GM23338 (cell line): ENCODE measurements around the gene SLC26A4. TPM values are rescaled to one million over a fixed set of nuclear protein-coding genes. Genes with fewer than 3 reads are reported as not detected.

Experiments used
- ATAC-seq: fragments of 200-7000 bp; cut with Tn5 transposase; 3 replicates; pipeline ENCODE4 v1.9.1; 2020
- DNase-seq: peaks from one replicate; pipeline ENCODE4 v3.0.0-alpha.2; 2015; ENCODE audit warnings: low spot score
- H2AFZ ChIP-seq: fragments of 200-600 bp; sonication (generic); 2 replicates; pipeline ENCODE4 v1.8.0; 2016; ENCODE audit warnings: antibody characterized with exemption, mild to moderate bottlenecking, moderate library complexity
- H3F3A ChIP-seq: fragments of 200-600 bp; sonication (generic); replicated peaks from 2 replicates; pipeline ENCODE4 v1.8.0; 2017; ENCODE audit warnings: antibody characterized with exemption, mixed run types, low read depth
- H3K27ac ChIP-seq: fragments of 200-600 bp; sonication (generic); 2 replicates; pipeline ENCODE4 v1.6.1; 2016; ENCODE audit warnings: low read depth
- H3K27me3 ChIP-seq: fragments of 200-600 bp; sonication (generic); 2 replicates; pipeline ENCODE4 v1.8.0; 2016; ENCODE audit warnings: mild to moderate bottlenecking, mixed run types, moderate library complexity; ENCODE audit not compliant: insufficient read depth
- H3K36me3 ChIP-seq: fragments of 200-600 bp; sonication (generic); 2 replicates; pipeline ENCODE4 v1.8.0; 2016; ENCODE audit warnings: mild to moderate bottlenecking; ENCODE audit not compliant: insufficient read depth
- H3K4me1 ChIP-seq: fragments of 200-600 bp; sonication (generic); 2 replicates; pipeline ENCODE4 v1.8.0; 2016; ENCODE audit warnings: mild to moderate bottlenecking, moderate library complexity; ENCODE audit not compliant: insufficient read depth
- H3K4me2 ChIP-seq: fragments of 200-600 bp; sonication (generic); 2 replicates; pipeline ENCODE4 v1.7.1; 2017; ENCODE audit warnings: mixed run types
- H3K4me3 ChIP-seq: fragments of 200-600 bp; sonication (generic); 2 replicates; pipeline ENCODE4 v1.6.1; 2016; ENCODE audit warnings: mixed run types
- H3K79me2 ChIP-seq: fragments of 200-600 bp; sonication (generic); replicated peaks from 2 replicates; pipeline ENCODE4 v1.8.0; 2017; ENCODE audit warnings: mild to moderate bottlenecking; ENCODE audit not compliant: insufficient read depth
- H3K9me2 ChIP-seq: fragments of 200-600 bp; sonication (generic); 2 replicates; pipeline ENCODE4 v1.8.0; 2017; ENCODE audit not compliant: insufficient read depth
- H4K20me1 ChIP-seq: fragments of 200-600 bp; sonication (generic); replicated peaks from 2 replicates; pipeline ENCODE4 v1.8.0; 2017; ENCODE audit warnings: mild to moderate bottlenecking; ENCODE audit not compliant: insufficient read depth
- H3K27ac Mint-ChIP-seq: 2 replicates; pipeline ENCODE4 v1.8.0; 2020; ENCODE audit warnings: inconsistent platforms, mild to moderate bottlenecking, moderate library complexity, mixed read lengths
- H3K27me3 Mint-ChIP-seq: 3 replicates; pipeline ENCODE4 v1.8.0; 2022; ENCODE audit warnings: low read depth, mild to moderate bottlenecking, moderate library complexity, mixed read lengths, inconsistent platforms; ENCODE audit not compliant: insufficient read depth, poor library complexity
- H3K36me3 Mint-ChIP-seq: 3 replicates; pipeline ENCODE4 v1.8.0; 2021; ENCODE audit warnings: low read depth, mild to moderate bottlenecking, inconsistent platforms, moderate library complexity, mixed read lengths
- H3K4me1 Mint-ChIP-seq: 3 replicates; pipeline ENCODE4 v1.8.0; 2020; ENCODE audit warnings: mild to moderate bottlenecking, inconsistent platforms, mixed read lengths
- H3K4me3 Mint-ChIP-seq: 3 replicates; pipeline ENCODE4 v1.8.0; 2021; ENCODE audit warnings: moderate library complexity, mild to moderate bottlenecking, inconsistent platforms, mixed read lengths
- H3K9me3 Mint-ChIP-seq: 3 replicates; pipeline ENCODE4 v1.8.0; 2020; ENCODE audit warnings: moderate library complexity, mild to moderate bottlenecking, inconsistent platforms, mixed read lengths
- CREB1 ChIP-seq: fragments of 250-450 bp; sonication (Bioruptor Pico); IDR thresholded peaks from 2 replicates; pipeline ENCODE4 v1.5.0; 2020; ENCODE audit warnings: low read depth, mild to moderate bottlenecking, moderate library complexity
- EZH2phosphoT487 ChIP-seq: fragments of 200-600 bp; sonication (generic); IDR thresholded peaks from one replicate; pipeline ENCODE4 v1.8.1; 2018; ENCODE audit warnings: antibody characterized with exemption; ENCODE audit not compliant: unreplicated experiment
- JUNB ChIP-seq: IDR thresholded peaks from one replicate; pipeline ENCODE4 v1.6.1; 2016; ENCODE audit warnings: antibody characterized with exemption; ENCODE audit not compliant: unreplicated experiment
- POLR2AphosphoS5 ChIP-seq: IDR thresholded peaks from 2 replicates; pipeline ENCODE4 v1.6.1; 2016; ENCODE audit warnings: antibody characterized with exemption, low read depth
- STAT1 ChIP-seq: IDR thresholded peaks from one replicate; pipeline ENCODE4 v1.6.1; 2016; ENCODE audit warnings: antibody characterized with exemption; ENCODE audit not compliant: unreplicated experiment
- ZNF114 ChIP-seq: fragments of 250-450 bp; sonication (Bioruptor Pico); IDR thresholded peaks from 2 replicates; pipeline ENCODE4 v1.5.0; 2020; ENCODE audit warnings: mild to moderate bottlenecking, moderate library complexity
- polyA plus RNA-seq: library from polyadenylated mRNA; unstranded; fragments of >200 nt; fragmentation: Nextera tagmentation; extraction: Ambion mirVana; gene quantifications from 2 replicates; pipeline ENCODE4 v1.2.1, GENCODE V29; 2016
- total RNA-seq: library from RNA; depleted of rRNA; stranded (reverse); fragments of >200 nt; shearing (Covaris generic); gene quantifications from 2 replicates; pipeline ENCODE4 v1.2.3, GENCODE V29; 2014
- TF ChIP-seq, protein P1 (sequence below), 2 experiments: fragments of 200-600 bp in 1 of 2; sonication (generic) in 1 of 2; conservative IDR thresholded peaks; 2 replicates each; pipeline versions ENCODE4 v1.5.1 to v1.6.1; 2016 to 2017; ENCODE audit warnings: antibody characterized with exemption in 2 of 2, low read depth in 2 of 2, mild to moderate bottlenecking in 2 of 2, moderate library complexity in 1 of 2
- TF ChIP-seq, protein P2 (sequence below): IDR thresholded peaks from 2 replicates; pipeline ENCODE4 v1.6.1; 2016; ENCODE audit warnings: antibody characterized with exemption

Gene SLC26A4
- total and polyA plus RNA-seq, 2 experiments from 2014 or later: 0.07 TPM; not detected in 1

DNA sequence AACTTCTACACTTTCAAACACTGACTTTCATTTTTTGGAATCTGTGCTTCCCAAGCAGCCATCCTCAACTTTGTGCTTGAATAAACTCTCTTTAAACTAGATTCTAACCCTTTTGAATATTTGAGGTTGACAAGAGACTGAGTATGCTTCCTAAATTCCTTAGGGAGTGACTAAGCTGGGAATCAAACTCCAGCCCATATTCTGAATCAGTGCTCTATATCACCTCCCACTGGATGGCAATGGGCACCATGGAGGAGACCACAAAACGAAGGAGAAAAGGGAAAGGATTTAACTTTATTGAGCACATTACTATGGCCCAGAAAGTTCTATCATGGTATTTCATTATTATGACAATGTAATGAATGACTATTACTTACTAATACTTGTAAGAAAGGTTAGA is 17.2 kb upstream of the SLC26A4 start:
- no peak overlapping the region for H3K4me2 ChIP-seq
- no peak overlapping the region for H3K27ac Mint-ChIP-seq
- no peak overlapping the region for H3K27ac ChIP-seq
- DNase-seq (peak; percentile 48), ATAC-seq (peak; percentile 76)
- H3K4me1 ChIP-seq: 0 out of 2 replicates have a peak, but pooled peaks cover 6% of the 10 kb centered on the region
- no peaks in the 10 kb centered on the region for H4K20me1 ChIP-seq
- no peaks in the 10 kb centered on the region for H3K36me3 ChIP-seq
- H3K27me3 ChIP-seq: no peaks in the 10 kb centered on the region
- no peak overlapping the region for H2AFZ ChIP-seq
- H3K4me1 Mint-ChIP-seq: peaks cover 1% of the 10 kb centered on the region; the same call in 1 of the 3 replicates
- H3K4me3 Mint-ChIP-seq: no peak overlapping the region
- no peaks in the 10 kb centered on the region for H3F3A ChIP-seq
- TF ChIP-seq POLR2AphosphoS5 (no peak), EZH2phosphoT487 (no peak), ZNF114 (no peak)
- TF ChIP-seq, protein P1, sequence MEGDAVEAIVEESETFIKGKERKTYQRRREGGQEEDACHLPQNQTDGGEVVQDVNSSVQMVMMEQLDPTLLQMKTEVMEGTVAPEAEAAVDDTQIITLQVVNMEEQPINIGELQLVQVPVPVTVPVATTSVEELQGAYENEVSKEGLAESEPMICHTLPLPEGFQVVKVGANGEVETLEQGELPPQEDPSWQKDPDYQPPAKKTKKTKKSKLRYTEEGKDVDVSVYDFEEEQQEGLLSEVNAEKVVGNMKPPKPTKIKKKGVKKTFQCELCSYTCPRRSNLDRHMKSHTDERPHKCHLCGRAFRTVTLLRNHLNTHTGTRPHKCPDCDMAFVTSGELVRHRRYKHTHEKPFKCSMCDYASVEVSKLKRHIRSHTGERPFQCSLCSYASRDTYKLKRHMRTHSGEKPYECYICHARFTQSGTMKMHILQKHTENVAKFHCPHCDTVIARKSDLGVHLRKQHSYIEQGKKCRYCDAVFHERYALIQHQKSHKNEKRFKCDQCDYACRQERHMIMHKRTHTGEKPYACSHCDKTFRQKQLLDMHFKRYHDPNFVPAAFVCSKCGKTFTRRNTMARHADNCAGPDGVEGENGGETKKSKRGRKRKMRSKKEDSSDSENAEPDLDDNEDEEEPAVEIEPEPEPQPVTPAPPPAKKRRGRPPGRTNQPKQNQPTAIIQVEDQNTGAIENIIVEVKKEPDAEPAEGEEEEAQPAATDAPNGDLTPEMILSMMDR (conservative IDR thresholded peaks at IDR 0.05; ENCODE audit: low read depth in 2 of 2): peak; percentile 56 to 61
- TF ChIP-seq, protein P2, sequence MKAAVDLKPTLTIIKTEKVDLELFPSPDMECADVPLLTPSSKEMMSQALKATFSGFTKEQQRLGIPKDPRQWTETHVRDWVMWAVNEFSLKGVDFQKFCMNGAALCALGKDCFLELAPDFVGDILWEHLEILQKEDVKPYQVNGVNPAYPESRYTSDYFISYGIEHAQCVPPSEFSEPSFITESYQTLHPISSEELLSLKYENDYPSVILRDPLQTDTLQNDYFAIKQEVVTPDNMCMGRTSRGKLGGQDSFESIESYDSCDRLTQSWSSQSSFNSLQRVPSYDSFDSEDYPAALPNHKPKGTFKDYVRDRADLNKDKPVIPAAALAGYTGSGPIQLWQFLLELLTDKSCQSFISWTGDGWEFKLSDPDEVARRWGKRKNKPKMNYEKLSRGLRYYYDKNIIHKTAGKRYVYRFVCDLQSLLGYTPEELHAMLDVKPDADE: no peak
- no peak overlapping the region for H3K4me3 ChIP-seq
- H3K36me3 Mint-ChIP-seq: no peaks in the 10 kb centered on the region
- peaks cover under 1% of the 10 kb centered on the region for H3K27me3 Mint-ChIP-seq
- H3K9me2 ChIP-seq: no peaks in the 10 kb centered on the region
- peaks cover 3% of the 10 kb centered on the region; the same call in 1 of the 3 replicates for H3K9me3 Mint-ChIP-seq
- no peaks in the 10 kb centered on the region for H3K79me2 ChIP-seq

DNA sequence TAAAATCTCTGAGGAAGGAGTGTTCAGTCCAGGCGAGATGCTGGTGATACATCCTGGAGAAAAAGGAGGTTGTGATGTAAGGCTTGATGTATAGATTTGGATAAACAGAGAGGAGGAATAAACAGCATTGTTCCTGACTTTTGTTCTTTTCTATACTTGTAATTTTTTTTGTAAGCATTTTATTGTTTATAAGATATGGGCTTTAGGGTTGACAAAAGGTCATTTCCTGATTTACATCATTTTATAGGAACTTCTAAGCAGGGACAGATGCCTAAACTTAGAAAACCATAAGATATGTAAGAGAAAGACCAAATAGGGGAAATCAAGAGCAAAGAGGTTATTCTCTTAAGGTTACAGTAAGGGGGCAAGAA is 16.7 kb upstream of the SLC26A4 start:
- H3K36me3 Mint-ChIP-seq: no peaks in the 10 kb centered on the region
- Histone ChIP-seq H3K79me2 (no peaks in the 10 kb centered on the region), H3K9me2 (no peaks in the 10 kb centered on the region), H3F3A (no peaks in the 10 kb centered on the region), H4K20me1 (no peaks in the 10 kb centered on the region), H3K27me3 (no peaks in the 10 kb centered on the region), H3K4me2 (no peak overlapping the region), H3K27ac (no peak overlapping the region), H3K36me3 (no peaks in the 10 kb centered on the region), H3K4me3 (no peak overlapping the region), H3K4me1 (0 out of 2 replicates have a peak, but pooled peaks cover under 1% of the 10 kb centered on the region), H2AFZ (no peak overlapping the region)
- H3K9me3 Mint-ChIP-seq: peaks cover 3% of the 10 kb centered on the region; the same call in 1 of the 3 replicates
- H3K27me3 Mint-ChIP-seq: no peaks in the 10 kb centered on the region
- H3K4me1 Mint-ChIP-seq: no peaks in the 10 kb centered on the region
- ATAC-seq (no peak), DNase-seq (no peak)
- no peak overlapping the region for H3K27ac Mint-ChIP-seq
- no peak overlapping the region for H3K4me3 Mint-ChIP-seq
- no peak for TF ChIP-seq CREB1 (CRISPR knock-in tag)

DNA sequence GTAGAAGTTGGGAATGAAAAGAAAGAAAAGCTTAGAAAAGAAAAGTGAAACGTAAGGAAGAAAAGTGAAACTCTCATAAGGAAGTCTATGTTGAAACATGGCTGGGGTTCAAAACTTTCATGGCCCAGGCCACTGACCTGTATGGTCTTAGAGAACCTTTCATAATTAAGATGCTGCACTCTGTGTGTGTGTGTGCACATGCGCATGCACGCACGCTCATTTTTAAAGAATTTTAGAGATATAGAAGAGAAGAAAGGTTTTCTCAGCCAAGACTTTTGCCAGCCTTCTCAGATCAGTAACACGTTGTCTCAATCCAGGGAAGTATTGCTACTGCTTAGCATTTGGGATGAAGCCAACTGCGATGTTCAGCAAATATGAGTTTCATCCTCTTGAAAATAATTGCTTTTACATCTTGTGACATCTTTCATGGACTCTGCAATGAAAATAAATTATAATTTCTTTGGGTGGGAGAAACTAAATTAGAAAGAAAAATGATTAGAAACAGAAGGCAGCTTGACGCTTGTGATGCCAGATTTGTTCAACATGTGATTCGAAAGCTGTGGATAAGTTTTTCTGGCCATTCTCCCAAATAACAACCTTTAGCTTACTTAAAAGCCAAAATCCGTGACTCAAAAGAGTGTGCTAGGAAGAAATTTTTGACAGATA is 16.2 kb upstream of the SLC26A4 start:
- no peak for ATAC-seq
- Histone ChIP-seq H3K9me2 (no peaks in the 10 kb centered on the region; the same call in 1 of the 2 replicates), H3K79me2 (no peaks in the 10 kb centered on the region), H3K36me3 (no peaks in the 10 kb centered on the region), H3F3A (no peaks in the 10 kb centered on the region), H2AFZ (no peak overlapping the region), H3K4me3 (no peak overlapping the region), H3K27ac (no peak overlapping the region), H3K27me3 (no peaks in the 10 kb centered on the region), H4K20me1 (no peaks in the 10 kb centered on the region), H3K4me1 (no peaks in the 10 kb centered on the region), H3K4me2 (no peak overlapping the region)
- TF ChIP-seq ZNF114: no peak
- no peak for TF ChIP-seq STAT1
- TF ChIP-seq, protein P1 (conservative IDR thresholded peaks at IDR 0.05; ENCODE audit: low read depth in 2 of 2): no peak
- TF ChIP-seq, protein P2: no peak
- no peak for TF ChIP-seq JUNB
- TF ChIP-seq CREB1 (CRISPR knock-in tag): no peak
- no peak for TF ChIP-seq POLR2AphosphoS5
- no peak for TF ChIP-seq EZH2phosphoT487
- Mint-ChIP-seq H3K4me1 (no peaks in the 10 kb centered on the region), H3K27ac (no peak overlapping the region), H3K4me3 (no peak overlapping the region), H3K27me3 (no peaks in the 10 kb centered on the region), H3K36me3 (no peaks in the 10 kb centered on the region), H3K9me3 (peaks cover 3% of the 10 kb centered on the region; the same call in 1 of the 3 replicates)
- DNase-seq: no peak
